Measurements from ENCODE around the gene SLX4IP. TPM values are rescaled to one million over a fixed set of nuclear protein-coding genes. Genes with fewer than 3 reads are reported as not detected.

SLX4IP gene
- total and polyA plus RNA-seq, 2 donors (not counting 1 experiment from before 2014, with no cell fraction given): 2.0 to 8.1 TPM

- Mint-ChIP-seq H3K4me3 (no peak overlapping the region), H3K27ac (no peak overlapping the region), H3K9me3 (ENCODE audit: insufficient read depth) (no peaks in the 10 kb centered on the region), H3K4me1 (no peaks in the 10 kb centered on the region), H3K27me3 (no peaks in the 10 kb centered on the region)
- ChIA-PET CTCF (no interaction called here), POLR2A (no interaction called here)
- WGBS (ENCODE audit: insufficient coverage): no CpG with 5 or more reads among the region's 2 CpGs
- no peak overlapping the region for H3K27ac ChIP-seq (ENCODE audit: low read length in 2 of 2)
- H3K9ac ChIP-seq (ENCODE audit: low read length): no peak overlapping the region
- H3K9me3 ChIP-seq (ENCODE audit: control extremely low read depth in 1 of 3, control insufficient read depth in 2 of 3, insufficient read depth in 1 of 3, low read length in 2 of 3): no peaks in the 10 kb centered on the region
- H2AFZ ChIP-seq (ENCODE audit: insufficient read depth, low read depth, low read length, poor library complexity, severe bottlenecking): no peak overlapping the region
- no peaks in the 10 kb centered on the region for H3K79me2 ChIP-seq (ENCODE audit: control insufficient read depth, insufficient read depth, low read length)
- no peaks in the 10 kb centered on the region for H4K20me1 ChIP-seq (ENCODE audit: control insufficient read depth, insufficient read depth, low read length, poor library complexity, severe bottlenecking)
- H3K36me3 ChIP-seq (replicated peaks in 1 of 2; ENCODE audit: control extremely low read depth in 1 of 2, control insufficient read depth in 1 of 2, extremely low read depth in 1 of 2, insufficient read depth in 2 of 2, low read length in 1 of 2): peaks cover 0 to 3% of the 10 kb centered on the region in 2 experiments
- ATAC-seq (ENCODE audit: low read depth): no peak
- no peak overlapping the region for H3K4me3 ChIP-seq (ENCODE audit: control extremely low read depth in 1 of 5, extremely low read depth in 1 of 5, insufficient read depth in 1 of 5, low read depth in 2 of 5, low read length in 4 of 5)
- no peak for DNase-seq
- H3K4me1 ChIP-seq (ENCODE audit: control insufficient read depth in 2 of 2, insufficient read depth in 2 of 2, low read length in 2 of 2): no peaks in the 10 kb centered on the region
- no peaks in the 10 kb centered on the region for H3K27me3 ChIP-seq (replicated peaks in 1 of 4; ENCODE audit: control extremely low read depth in 1 of 4, control insufficient read depth in 3 of 4, insufficient read depth in 4 of 4, low read length in 3 of 4)
- no peak for TF ChIP-seq CTCF (IDR thresholded peaks at IDR 0.05)
- no peak for TF ChIP-seq EZH2 (IDR thresholded peaks at IDR 0.05; ENCODE audit: borderline replicate concordance, insufficient read depth, low read depth, low read length, poor library complexity, severe bottlenecking)
- intact Hi-C loops (cut with micrococcal nuclease): no loop called here
- no peak overlapping the region for H3K4me2 ChIP-seq (replicated peaks; ENCODE audit: low read depth, low read length, poor library complexity, severe bottlenecking)
These were observed 125.6 kb downstream of the SLX4IP start for GRCh38 chr20:10560686-10561085.

GRCh38 chr20:10561302-10561701, 126.2 kb downstream of the SLX4IP start:
- ATAC-seq (ENCODE audit: low read depth) (no peak), DNase-seq (no peak)
- POLR2A ChIA-PET: no interaction called here
- no peak overlapping the region for H3K27ac Mint-ChIP-seq
- Histone ChIP-seq H3K79me2 (ENCODE audit: control insufficient read depth, insufficient read depth, low read length) (no peaks in the 10 kb centered on the region), H3K36me3 (replicated peaks in 1 of 2; ENCODE audit: control extremely low read depth in 1 of 2, control insufficient read depth in 1 of 2, extremely low read depth in 1 of 2, insufficient read depth in 2 of 2, low read length in 1 of 2) (peaks cover 0 to 3% of the 10 kb centered on the region in 2 experiments), H3K27ac (ENCODE audit: low read length in 2 of 2) (no peak overlapping the region), H3K9ac (ENCODE audit: low read length) (no peak overlapping the region), H4K20me1 (ENCODE audit: control insufficient read depth, insufficient read depth, low read length, poor library complexity, severe bottlenecking) (no peaks in the 10 kb centered on the region), H3K9me3 (ENCODE audit: control extremely low read depth in 1 of 3, control insufficient read depth in 2 of 3, insufficient read depth in 1 of 3, low read length in 2 of 3) (no peaks in the 10 kb centered on the region), H3K4me3 (ENCODE audit: control extremely low read depth in 1 of 5, extremely low read depth in 1 of 5, insufficient read depth in 1 of 5, low read depth in 2 of 5, low read length in 4 of 5) (no peak overlapping the region), H3K4me1 (ENCODE audit: control insufficient read depth in 2 of 2, insufficient read depth in 2 of 2, low read length in 2 of 2) (no peaks in the 10 kb centered on the region), H2AFZ (ENCODE audit: insufficient read depth, low read depth, low read length, poor library complexity, severe bottlenecking) (no peak overlapping the region), H3K4me2 (replicated peaks; ENCODE audit: low read depth, low read length, poor library complexity, severe bottlenecking) (no peak overlapping the region), H3K27me3 (replicated peaks in 1 of 4; ENCODE audit: control extremely low read depth in 1 of 4, control insufficient read depth in 3 of 4, insufficient read depth in 4 of 4, low read length in 3 of 4) (no peaks in the 10 kb centered on the region)
- H3K9me3 Mint-ChIP-seq (ENCODE audit: insufficient read depth): no peaks in the 10 kb centered on the region
- H3K4me1 Mint-ChIP-seq: no peaks in the 10 kb centered on the region
- intact Hi-C loops (cut with micrococcal nuclease): no loop called here
- TF ChIP-seq CTCF (IDR thresholded peaks at IDR 0.05) (no peak), EZH2 (IDR thresholded peaks at IDR 0.05; ENCODE audit: borderline replicate concordance, insufficient read depth, low read depth, low read length, poor library complexity, severe bottlenecking) (no peak)
- CTCF ChIA-PET: no interaction called here
- H3K4me3 Mint-ChIP-seq: no peak overlapping the region
- H3K27me3 Mint-ChIP-seq: no peaks in the 10 kb centered on the region

Data from B cell (primary cell).